GM12801 (cell line): Measurements from ENCODE around the gene DHRS7B.

Experiments used
- CTCF ChIP-seq: IDR thresholded peaks from one replicate; pipeline ENCODE4 v1.5.1; 2011; ENCODE audit warnings: control low read depth; ENCODE audit not compliant: insufficient read length; ENCODE audit errors: extremely low read depth

Gene DHRS7B

DNA sequence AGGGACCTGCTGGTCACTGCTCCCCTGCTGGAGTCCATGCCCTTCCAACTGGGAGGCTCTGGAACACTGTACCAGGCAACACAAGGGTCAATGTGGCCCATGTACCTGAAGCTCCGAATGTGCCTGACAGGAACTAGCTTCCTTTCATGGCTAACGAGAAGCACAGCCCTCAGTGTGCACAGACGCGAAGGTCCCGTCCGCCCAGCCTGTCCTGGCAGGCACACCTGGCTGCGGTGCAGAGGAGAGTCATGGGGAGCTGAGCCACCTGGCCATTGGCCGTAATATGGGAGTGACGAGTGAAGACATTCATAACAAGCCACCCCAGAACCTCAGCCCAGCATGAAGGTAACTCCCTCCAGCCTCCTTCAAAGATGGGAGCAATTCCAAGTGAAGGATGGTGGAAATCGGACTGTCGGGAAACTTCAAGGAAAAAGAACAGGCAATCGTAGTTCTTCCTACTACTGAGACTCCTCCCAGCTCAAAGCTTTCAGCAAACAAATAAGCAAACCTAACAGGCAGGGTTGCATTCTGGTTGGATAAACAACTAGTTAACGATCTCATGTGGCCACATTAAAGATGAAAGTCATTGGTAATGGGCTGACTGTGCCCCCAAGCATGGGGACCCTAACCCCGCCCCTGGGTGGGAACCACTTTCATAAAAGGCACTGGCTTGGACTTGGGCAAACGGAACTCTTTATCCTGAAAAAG, 74.0 kb downstream of the DHRS7B start:
- TF ChIP-seq CTCF: no peak

DNA sequence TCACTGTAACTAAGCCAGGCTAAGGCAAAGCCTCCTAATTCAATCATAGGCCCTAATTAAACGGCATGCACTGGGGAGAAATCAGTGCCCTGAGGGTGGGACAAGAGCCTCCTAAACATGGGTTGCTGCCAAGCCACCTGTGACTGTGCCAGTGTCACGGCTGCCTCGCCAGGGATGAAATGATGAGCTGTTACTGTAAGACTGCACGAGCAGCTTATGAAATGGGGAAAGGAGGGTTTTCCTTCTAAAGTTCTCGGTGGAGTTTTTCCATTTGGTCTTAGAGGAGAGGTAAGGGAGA, 74.5 kb downstream of the DHRS7B start:
- no peak for TF ChIP-seq CTCF

DNA sequence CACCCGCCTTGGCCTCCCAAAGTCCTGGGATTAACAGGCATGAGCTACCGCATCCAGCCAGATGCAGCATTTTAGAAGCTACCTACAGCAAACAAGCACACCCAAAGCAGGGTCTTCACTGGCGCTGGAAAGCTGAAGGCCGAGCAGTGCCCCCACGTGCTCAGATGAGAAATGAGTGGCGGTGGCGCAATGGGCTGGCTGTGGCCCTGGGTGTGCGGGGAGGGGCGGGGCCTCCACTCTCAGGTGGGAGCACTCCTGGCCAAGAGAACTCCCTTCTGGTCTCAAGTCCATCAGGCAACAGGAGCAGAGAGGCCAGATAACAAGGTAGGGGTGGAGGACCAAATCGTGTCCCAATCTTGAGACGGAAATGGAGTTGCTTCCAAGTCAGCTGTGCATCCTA, 75.1 kb downstream of the DHRS7B start:
- no peak for TF ChIP-seq CTCF

GRCh38 chr17:21202512-21202911, 75.7 kb downstream of the DHRS7B start:
- no peak for TF ChIP-seq CTCF

GRCh38 chr17:21204935-21205334, 78.2 kb downstream of the DHRS7B start:
- TF ChIP-seq CTCF: no peak

DNA sequence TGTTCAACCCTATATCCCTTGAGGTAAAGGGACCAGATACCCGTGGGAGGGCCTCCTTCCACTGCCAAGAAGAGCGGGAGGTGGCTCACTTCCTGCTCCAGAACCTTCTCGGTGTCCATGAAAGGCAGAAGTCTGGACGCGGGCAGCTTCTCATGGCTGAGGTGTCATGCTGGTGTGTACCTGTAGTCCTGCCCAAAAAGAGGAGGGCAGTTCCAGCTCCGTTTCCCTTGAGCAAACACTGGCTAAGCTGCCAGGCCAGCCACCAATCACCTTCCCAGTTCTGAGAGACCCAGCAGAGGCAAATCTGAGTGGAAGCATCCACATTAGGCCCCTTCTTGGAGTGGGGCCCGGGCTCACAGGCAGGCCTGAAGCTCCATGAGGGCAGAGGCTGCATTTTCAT, 81.6 kb downstream of the DHRS7B start:
- TF ChIP-seq CTCF: no peak

DNA sequence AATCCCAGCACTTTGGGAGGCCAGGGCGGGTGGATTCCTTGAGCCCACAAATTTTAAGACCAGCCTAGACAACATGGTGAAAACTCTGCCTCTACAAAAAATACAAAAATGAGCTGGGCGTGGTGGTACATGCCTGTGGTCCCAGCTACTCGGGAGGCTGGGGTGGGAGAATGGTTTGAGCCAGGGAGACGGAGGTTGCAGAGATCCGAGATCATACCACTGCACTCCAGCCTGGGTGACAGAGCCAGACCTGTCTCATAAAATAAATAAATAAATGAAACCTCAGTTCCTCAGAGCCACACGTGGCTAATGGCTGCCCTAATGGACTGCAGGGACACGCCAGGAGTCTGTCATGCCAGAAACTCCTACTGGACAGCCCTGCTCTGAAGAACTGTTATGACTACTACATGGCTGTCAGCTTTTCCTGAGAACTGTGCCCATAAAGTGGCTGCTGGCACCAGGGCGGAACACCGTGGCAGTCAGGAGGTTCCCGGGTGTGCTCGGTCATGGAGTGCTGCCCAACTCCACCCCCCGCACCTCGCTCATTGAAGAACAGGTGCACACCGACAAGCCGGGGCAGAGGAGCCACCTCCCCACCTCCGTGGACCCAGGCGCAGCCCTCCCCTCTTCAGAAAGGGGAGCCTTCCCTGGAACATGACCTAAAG, 82.9 kb downstream of the DHRS7B start:
- TF ChIP-seq CTCF: no peak
